Nephron progenitor cell (in vitro differentiated cells): Measurements from ENCODE around the gene BMP10.
"Not testable (repeated sequence)": the region's sequence is repeated elsewhere in the genome, so short reads cannot be mapped to it uniquely, and the experiment has no call there.

Experiments
- DNase-seq: peaks from one replicate; pipeline ENCODE4 v3.0.0; 2021
- H3K27ac Mint-ChIP-seq: 2 replicates; pipeline ENCODE4 v1.8.0; 2021; ENCODE audit warnings: mild to moderate bottlenecking, moderate library complexity, mixed read lengths
- H3K27me3 Mint-ChIP-seq: 2 replicates; pipeline ENCODE4 v1.8.0; 2021; ENCODE audit warnings: mild to moderate bottlenecking, low read depth, mixed read lengths; ENCODE audit not compliant: poor library complexity
- H3K36me3 Mint-ChIP-seq: 2 replicates; pipeline ENCODE4 v1.8.0; 2021; ENCODE audit warnings: low read depth, mixed read lengths
- H3K4me1 Mint-ChIP-seq: 2 replicates; pipeline ENCODE4 v1.8.0; 2021; ENCODE audit warnings: mixed read lengths
- H3K4me3 Mint-ChIP-seq: 2 replicates; pipeline ENCODE4 v1.8.0; 2021; ENCODE audit warnings: mild to moderate bottlenecking, moderate library complexity, mixed read lengths
- H3K9me3 Mint-ChIP-seq: 2 replicates; pipeline ENCODE4 v1.8.0; 2021; ENCODE audit warnings: mild to moderate bottlenecking, moderate library complexity, mixed read lengths
- CTCF ChIP-seq: fragments of 200-600 bp; sonication (generic); IDR thresholded peaks from 2 replicates; pipeline ENCODE4 v1.5.0; 2021; ENCODE audit warnings: antibody characterized with exemption

The BMP10 gene

GRCh38 chr2:68905116-68905515, 33.9 kb upstream of the BMP10 start:
- DNase-seq: no peak
- Mint-ChIP-seq H3K9me3 (peaks cover 43% of the 10 kb centered on the region), H3K4me3 (no peak overlapping the region), H3K27me3 (peaks cover 7% of the 10 kb centered on the region), H3K27ac (no peak overlapping the region), H3K36me3 (peaks cover 9% of the 10 kb centered on the region), H3K4me1 (peaks cover 7% of the 10 kb centered on the region)
- TF ChIP-seq CTCF: no peak

- Mint-ChIP-seq H3K9me3 (peaks cover 47% of the 10 kb centered on the region), H3K27ac (no peak overlapping the region), H3K27me3 (peaks cover 3% of the 10 kb centered on the region), H3K4me3 (no peak overlapping the region), H3K4me1 (no peaks in the 10 kb centered on the region), H3K36me3 (peaks cover 9% of the 10 kb centered on the region)
- DNase-seq: no peak
- no peak for TF ChIP-seq CTCF
Measured at GRCh38 chr2:68901561-68901960, 30.4 kb upstream of the BMP10 start.

- Mint-ChIP-seq H3K4me1 (no peaks in the 10 kb centered on the region), H3K4me3 (no peak overlapping the region), H3K9me3 (peaks cover 47% of the 10 kb centered on the region), H3K36me3 (peaks cover 9% of the 10 kb centered on the region), H3K27me3 (peaks cover 3% of the 10 kb centered on the region), H3K27ac (no peak overlapping the region)
- no peak for DNase-seq
- TF ChIP-seq CTCF: no peak
Measured at GRCh38 chr2:68901199-68901514, 30.0 kb upstream of the BMP10 start.

GRCh38 chr2:68900496-68901198, 29.4 kb upstream of the BMP10 start:
- Mint-ChIP-seq H3K4me1 (no peaks in the 10 kb centered on the region), H3K4me3 (no peak overlapping the region), H3K36me3 (peaks cover 9% of the 10 kb centered on the region), H3K9me3 (peaks cover 47% of the 10 kb centered on the region), H3K27me3 (peaks cover 3% of the 10 kb centered on the region), H3K27ac (no peak overlapping the region)
- no peak for DNase-seq
- TF ChIP-seq CTCF: no peak

- not testable (repeated sequence) for DNase-seq, H3K9me3 Mint-ChIP-seq, H3K36me3 Mint-ChIP-seq, H3K4me3 Mint-ChIP-seq, H3K27ac Mint-ChIP-seq, H3K4me1 Mint-ChIP-seq, H3K27me3 Mint-ChIP-seq
Measured at GRCh38 chr2:68895981-68896380, 24.8 kb upstream of the BMP10 start.

- Mint-ChIP-seq H3K27ac (no peak overlapping the region), H3K36me3 (no peaks in the 10 kb centered on the region), H3K9me3 (no peaks in the 10 kb centered on the region), H3K4me1 (no peaks in the 10 kb centered on the region), H3K4me3 (no peak overlapping the region), H3K27me3 (peaks cover 11% of the 10 kb centered on the region)
- no peak for DNase-seq
- no peak for TF ChIP-seq CTCF
Measured at GRCh38 chr2:68889500-68889899, 18.3 kb upstream of the BMP10 start.
